ENCODE data around the gene DAP3. TPM values are rescaled to one million over a fixed set of nuclear protein-coding genes. Genes with fewer than 3 reads are reported as not detected.

DAP3 gene
- total and polyA plus RNA-seq, 2 of the 8 experiments (the other 6 are each of a cell fraction or from before 2014, with no cell fraction given): 66.3 to 87.1 TPM

DNA sequence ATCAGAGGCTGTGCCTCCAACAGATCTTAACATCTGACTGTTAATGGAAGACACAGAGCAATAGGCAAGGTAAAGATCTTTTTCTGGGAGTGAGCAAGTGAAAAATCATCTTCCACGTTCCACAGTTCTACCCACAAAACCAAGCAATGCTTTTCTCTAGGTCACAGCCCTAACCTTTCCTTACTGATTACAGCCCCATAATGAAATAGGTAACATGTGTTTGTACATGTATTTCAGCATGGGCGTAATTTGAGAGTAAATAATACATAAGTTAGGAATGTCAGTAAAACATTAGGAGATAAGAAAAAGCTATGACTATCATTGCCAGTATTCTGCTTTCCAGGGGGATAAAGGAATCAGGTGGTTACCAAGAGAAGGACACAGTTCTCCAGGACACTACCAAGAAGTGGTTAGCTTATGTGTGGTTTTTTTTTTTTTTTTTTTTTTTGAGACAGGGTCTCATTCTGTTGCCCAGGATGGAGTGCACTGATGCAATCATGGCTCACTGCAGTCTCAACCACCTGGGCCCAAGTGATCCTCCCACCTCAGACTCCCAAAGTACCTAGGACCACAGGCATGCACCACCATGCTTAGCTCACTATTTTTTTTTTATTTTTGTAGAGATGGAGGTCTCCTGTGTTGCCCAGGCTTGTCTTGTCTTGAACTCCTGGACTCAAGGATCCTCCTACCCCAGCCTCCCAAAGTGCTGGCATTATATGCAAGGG, 72.0 kb downstream of the DAP3 start:
- H4K91ac ChIP-seq (replicated peaks; ENCODE audit: insufficient read length, low read length): no peak overlapping the region
- no peak overlapping the region for H2AK5ac ChIP-seq (ENCODE audit: low read depth, low read length)
- H3K14ac ChIP-seq (ENCODE audit: insufficient read length): no peak overlapping the region
- H4K20me1 ChIP-seq (replicated peaks in 1 of 2; ENCODE audit: control insufficient read depth in 1 of 2, insufficient read depth in 2 of 2, low read length in 2 of 2): no peaks in the 10 kb centered on the region
- no peak overlapping the region for H2BK20ac ChIP-seq (ENCODE audit: low read length)
- no peaks in the 10 kb centered on the region for H3K79me2 ChIP-seq (ENCODE audit: control insufficient read depth in 1 of 2, insufficient read depth in 2 of 2, low read length in 2 of 2)
- TF ChIP-seq SIRT6 (IDR thresholded peaks at IDR 0.05; ENCODE audit: low read length) (no peak), SIN3A (conservative IDR thresholded peaks at IDR 0.05 in 1 of 2, IDR thresholded peaks at IDR 0.05 in 1 of 2; ENCODE audit: low read depth in 1 of 2, low read length in 2 of 2) (no peak), RFX5 (IDR thresholded peaks at IDR 0.05; ENCODE audit: borderline replicate concordance, low read depth, low read length) (no peak), NRF1 (IDR thresholded peaks at IDR 0.05; ENCODE audit: low read depth, low read length) (no peak)
- H2AFZ ChIP-seq (ENCODE audit: low read length): no peak overlapping the region
- ChIA-PET CTCF (ENCODE audit: partially characterized antibody) (interaction anchor here (0.6 to 1.8 kb wide), 5 partner anchors 13 to 160 kb away, joined by 3 to 4 read pairs (median 3); no protein-coding TSS in a partner anchor), POLR2A (ENCODE audit: partially characterized antibody) (interaction anchor here (0.6 to 1.1 kb wide), 3 partner anchors 32 to 237 kb away, joined by 3 to 4 read pairs (median 3); no protein-coding TSS in a partner anchor)
- H2BK5ac ChIP-seq (ENCODE audit: low read depth, low read length): no peak overlapping the region
- H3K36me3 ChIP-seq (ENCODE audit: control insufficient read depth in 2 of 4, insufficient read depth in 4 of 4, low read length in 3 of 4): peaks cover 21 to 66% (median 41%) of the 10 kb centered on the region in 4 experiments; a peak in 7 of 8 replicates
- no peak overlapping the region for H3K18ac ChIP-seq (ENCODE audit: extremely low read depth, low read length)
- no peaks in the 10 kb centered on the region for H3K23me2 ChIP-seq (ENCODE audit: low read depth, low read length)
- H3K4me1 ChIP-seq (replicated peaks in 1 of 4; ENCODE audit: control insufficient read depth in 3 of 4, insufficient read depth in 4 of 4, low read length in 3 of 4): no peaks in the 10 kb centered on the region
- no peak overlapping the region for H3K27ac ChIP-seq (ENCODE audit: low read depth, low read length)
- no peak overlapping the region for H4K5ac ChIP-seq (ENCODE audit: insufficient read length, low read depth, low read length)
- H4K8ac ChIP-seq (ENCODE audit: extremely low read depth, insufficient read depth, low read length): no peak overlapping the region
- no peak overlapping the region for H2BK120ac ChIP-seq (replicated peaks; ENCODE audit: low read depth, low read length)
- H3K9ac ChIP-seq (replicated peaks in 1 of 4; ENCODE audit: extremely low read depth in 1 of 4, low read depth in 3 of 4, low read length in 3 of 4): no peak overlapping the region
- H2BK15ac ChIP-seq (ENCODE audit: low read length): no peak overlapping the region
- no peak overlapping the region for H3K23ac ChIP-seq (ENCODE audit: insufficient read length)
- no peak overlapping the region for H3K4ac ChIP-seq (replicated peaks; ENCODE audit: insufficient read length, low read depth, low read length)
- 89% methylated on average over 2 of the region's 2 CpGs; no CpG with 5 or more reads in 1 of the 2 experiments for WGBS, 2 experiments (ENCODE audit: extremely low coverage in 1 of 2, insufficient coverage in 1 of 2, insufficient read length in 1 of 2, insufficient replicate concordance in 2 of 2, low coverage in 1 of 2, low lambda C conversion rate in 2 of 2, missing lambda C conversion rate in 1 of 2)
- no peaks in the 10 kb centered on the region for H3K9me3 ChIP-seq (ENCODE audit: insufficient read depth in 2 of 2, low read depth in 1 of 2, low read length in 1 of 2)
- no peak overlapping the region for H2BK12ac ChIP-seq (ENCODE audit: low read depth, low read length)
- H3K56ac ChIP-seq (replicated peaks; ENCODE audit: insufficient read length, low read depth, low read length): no peak overlapping the region
- FAIRE-seq (no peak), DNase-seq (ENCODE audit: low read depth in 1 of 2, low spot score in 2 of 2) (no peak)
- H3K4me2 ChIP-seq (ENCODE audit: insufficient read depth in 1 of 2, low read depth in 2 of 2, low read length in 2 of 2): no peak overlapping the region
- H3K4me3 ChIP-seq (ENCODE audit: extremely low read depth in 1 of 4, insufficient read depth in 2 of 4, low read depth in 3 of 4, low read length in 4 of 4): no peak overlapping the region
- H3K79me1 ChIP-seq (ENCODE audit: low read depth, low read length): no peaks in the 10 kb centered on the region
- H3K27me3 ChIP-seq (replicated peaks in 1 of 4; ENCODE audit: control insufficient read depth in 3 of 4, extremely low read depth in 1 of 4, insufficient read depth in 3 of 4, low read length in 3 of 4): no peaks in the 10 kb centered on the region
